ENCODE measurements around the gene SLC26A1. TPM values are rescaled to one million over a fixed set of nuclear protein-coding genes. Genes with fewer than 3 reads are reported as not detected.
A peak's percentile ranks its signal among the peaks of the same experiment; 100 is the strongest.

The SLC26A1 gene
- total and polyA plus RNA-seq, 2 of the 13 experiments (the other 11 are each of a cell fraction or from before 2014, with no cell fraction given): 5.4 to 22.9 TPM

- 0 out of 2 replicates have a peak, but pooled peaks have one; percentile 81 for TF ChIP-seq PAWR (CRISPR knock-in tag; IDR thresholded peaks at IDR 0.05; ENCODE audit: borderline replicate concordance)
- TF ChIP-seq IKZF5 (CRISPR knock-in tag; IDR thresholded peaks at IDR 0.05): no peak; the same call in 1 of the 2 replicates
- TF ChIP-seq ZBTB38 (CRISPR knock-in tag; IDR thresholded peaks at IDR 0.05): peak; percentile 55; the same call in 1 of the 2 replicates
Observed at GRCh38 chr4:986879-987623, 6.2 kb downstream of the SLC26A1 start, which contains the start of gene IDUA (continued).

- peak overlapping the region; percentile 64 for H3K27ac ChIP-seq (ENCODE audit: extremely low read length, insufficient read depth, low read length)
- 2% methylated on average over 6 of the region's 14 CpGs for WGBS (ENCODE audit: low lambda C conversion rate)
- 0 out of 2 replicates have a peak, but pooled peaks have one; percentile 71 for TF ChIP-seq KLF6 (CRISPR knock-in tag; IDR thresholded peaks at IDR 0.05)
- TF ChIP-seq FOXA3 (CRISPR knock-in tag; IDR thresholded peaks at IDR 0.05): 0 out of 2 replicates have a peak, but pooled peaks have one; percentile 4
- no peak for TF ChIP-seq AHDC1 (CRISPR knock-in tag; IDR thresholded peaks at IDR 0.05; ENCODE audit: borderline replicate concordance)
- TF ChIP-seq KAT2B (IDR thresholded peaks at IDR 0.05; ENCODE audit: borderline replicate concordance, low read depth, low read length): no peak
- no peak for TF ChIP-seq PAXIP1 (CRISPR knock-in tag; conservative IDR thresholded peaks at IDR 0.05)
- TF ChIP-seq AHR (CRISPR knock-in tag; IDR thresholded peaks at IDR 0.05): no peak
- TF ChIP-seq ZNF878 (CRISPR knock-in tag; IDR thresholded peaks at IDR 0.05): no peak
Observed at GRCh38 chr4:986428-986878, 6.8 kb downstream of the SLC26A1 start.

More at GRCh38 chr4:986428-986878, 6.8 kb downstream of the SLC26A1 start:
- Histone ChIP-seq H3K9ac (ENCODE audit: insufficient read depth, low read depth, low read length) (peak overlapping the region; percentile 69), H2AFZ (ENCODE audit: low read length) (no peak overlapping the region), H3K79me2 (ENCODE audit: insufficient read depth, low read length) (peaks cover 6% of the 10 kb centered on the region), H3K36me3 (replicated peaks in 1 of 2; ENCODE audit: control insufficient read depth in 1 of 2, insufficient read depth in 2 of 2, low read length in 2 of 2) (peaks cover 9 to 15% of the 10 kb centered on the region in 2 experiments; a peak in 4 of 5 replicates), H3K4me1 (ENCODE audit: insufficient read depth, low read length) (peaks cover 38% of the 10 kb centered on the region), H4K20me1 (ENCODE audit: insufficient read depth, low read length) (no peaks in the 10 kb centered on the region), H3K27me3 (ENCODE audit: control insufficient read depth in 1 of 2, insufficient read depth in 2 of 2, low read length in 2 of 2) (peaks cover 0 to 10% of the 10 kb centered on the region in 2 experiments; a peak in 1 of 5 replicates), H3K4me2 (ENCODE audit: low read depth, low read length) (peak overlapping the region; percentile 91), H3K9me3 (ENCODE audit: low read length) (no peaks in the 10 kb centered on the region), H3K4me3 (replicated peaks in 1 of 3; ENCODE audit: insufficient read depth in 1 of 3, low read depth in 2 of 3, low read length in 3 of 3) (peak overlapping the region; percentile 54 to 75 (median 55))
- ATAC-seq (no peak), FAIRE-seq (peak; percentile 8), DNase-seq (ENCODE audit: low spot score) (no peak)
- ChIA-PET POLR2A (interaction anchor here (0.8 to 3.2 kb wide), 9 partner anchors 12 to 244 kb away, joined by 3 to 25 read pairs (median 3); partner anchors contain the start of genes GAK and TMEM175), CTCF (ENCODE audit: low intra/inter-chr PET ratio, low total read pairs) (interaction anchor here (1.3 kb wide), 1 partner anchor 60 kb away, joined by 5 read pairs; no protein-coding TSS in a partner anchor)
- in situ Hi-C loops (cut with HindIII; ENCODE audit: extremely low pct_ligation_motif_present, low pct_unique_long_range_greater_than_20kb): loop anchor here (5.0 to 10.0 kb wide), 2 partner anchors 54 to 172 kb away; partner anchors contain the start of genes GAK and TMEM175
- intact Hi-C loops (cut with micrococcal nuclease; ENCODE audit: unreplicated experiment): loop anchor here (2.0 kb wide), 1 partner anchor 56 kb away; no protein-coding TSS in a partner anchor
- no TSS peak for BruUV-seq (replicated peaks)

Measured in HepG2 (cell line).